Gastroesophageal sphincter (tissue), 4 donors: ENCODE data around the gene NFKBIL1. TPM values are rescaled to one million over a fixed set of nuclear protein-coding genes. Genes with fewer than 3 reads are reported as not detected.

Experiments
- ATAC-seq: fragments of 150-250 bp; one replicate; pipeline ENCODE4 v1.9.1; 2016; ENCODE audit warnings: mild to moderate bottlenecking, moderate library complexity
- H3K27ac ChIP-seq, 4 donors: fragments of 200-600 bp; sonication (generic) in 3 of 4; 1 replicate in 3 of 4; 2 replicates in 1 of 4; pipeline ENCODE4 v1.5.1; 2016 to 2019
- H3K27me3 ChIP-seq: fragments of 200-600 bp; sonication (generic); one replicate; pipeline ENCODE4 v1.5.1; 2019
- H3K36me3 ChIP-seq, 2 donors: fragments of 200-600 bp; sonication (generic); one replicate each; pipeline ENCODE4 v1.5.1; 2019; ENCODE audit warnings: control low read depth in 1 of 2
- H3K4me1 ChIP-seq, 3 donors: fragments of 200-600 bp; sonication (generic); 1 replicate in 2 of 3; 2 replicates in 1 of 3; pipeline ENCODE4 v1.5.1; 2016 to 2019; ENCODE audit warnings: control low read depth in 2 of 3
- H3K4me3 ChIP-seq, 2 donors: fragments of 200-600 bp; sonication (generic); one replicate each; pipeline ENCODE4 v1.5.1; 2019; ENCODE audit warnings: mild to moderate bottlenecking in 1 of 2, moderate library complexity in 1 of 2
- H3K9me3 ChIP-seq, 3 donors: fragments of 200-600 bp; sonication (generic); one replicate each; pipeline ENCODE4 v1.5.1; 2017 to 2019; ENCODE audit warnings: control low read depth in 2 of 3
- CTCF ChIP-seq, 4 experiments: fragments of 200-600 bp in 2 of 4; fragments of 450-650 bp in 2 of 4; sonication (generic) in 1 of 4; IDR thresholded peaks; one replicate each; pipeline ENCODE4 v1.5.1; 2017 to 2019; ENCODE audit warnings: antibody characterized with exemption in 4 of 4, mild to moderate bottlenecking in 2 of 4, moderate library complexity in 2 of 4
- EP300 ChIP-seq: sonication (generic); formaldehyde crosslinking; IDR thresholded peaks from one replicate; pipeline ENCODE4 v1.6.1; 2017; ENCODE audit warnings: antibody characterized with exemption, mild to moderate bottlenecking
- POLR2A ChIP-seq, 2 donors: fragments of 450-650 bp; IDR thresholded peaks; one replicate each; pipeline ENCODE4 v1.6.1; 2017; ENCODE audit warnings: antibody characterized with exemption in 2 of 2, mild to moderate bottlenecking in 2 of 2, moderate library complexity in 1 of 2
- POLR2AphosphoS5 ChIP-seq: sonication (generic); formaldehyde crosslinking; IDR thresholded peaks from one replicate; pipeline ENCODE4 v1.6.1; 2017; ENCODE audit warnings: antibody characterized with exemption
- WGBS, 2 donors: methylation state at CpG; one replicate each; pipeline ENCODE4 v1.1.5; 2018; ENCODE audit warnings: low coverage in 1 of 2; 5-methylcytosine and 5-hydroxymethylcytosine counted together
- total RNA-seq, 4 donors: library from RNA; depleted of rRNA; stranded (reverse); fragments of >200 nt; gene quantifications; one replicate each; pipeline ENCODE4 v1.1.0, GENCODE V29; 2016

The NFKBIL1 gene
- total RNA-seq, 4 donors from 2014 or later = 21.3 to 44.2 (median 28.5) TPM

GRCh38 chr6:31569861-31570536 lies 22.6 kb downstream of the NFKBIL1 start:
- no peak for ATAC-seq
- H3K9me3 ChIP-seq = no peaks in the 10 kb centered on the region
- TF ChIP-seq EP300 (no peak), CTCF (IDR thresholded peaks at IDR 0.05) (no peak), POLR2A (IDR thresholded peaks at IDR 0.05) (no peak), POLR2AphosphoS5 (no peak)
- H3K27ac ChIP-seq = no peak overlapping the region
- 50 to 83% methylated on average over 1 of the region's 1 CpG for WGBS, 2 donors
- peaks cover 55% of the 10 kb centered on the region for H3K27me3 ChIP-seq
- H3K4me1 ChIP-seq = no peaks in the 10 kb centered on the region
- no peak overlapping the region for H3K4me3 ChIP-seq
- H3K36me3 ChIP-seq = no peaks in the 10 kb centered on the region

GRCh38 chr6:31572041-31572911 lies 24.9 kb downstream of the NFKBIL1 start, which contains the start of gene LTA:
LTA (plus strand) TSS chr6:31572289; CDS start chr6:31572743, 454 bp downstream.
- Histone ChIP-seq H3K27me3 (peaks cover 40% of the 10 kb centered on the region), H3K4me1 (no peaks in the 10 kb centered on the region), H3K4me3 (no peak within 1 kb of the TSS), H3K36me3 (no peaks in the 10 kb centered on the region), H3K27ac (no peak within 1 kb of the TSS), H3K9me3 (no peaks in the 10 kb centered on the region)
- WGBS, 2 donors = 72 to 83% methylated on average over 6 to 18 of the region's 27 CpGs
- TF ChIP-seq EP300 (no peak), POLR2AphosphoS5 (no peak), CTCF (IDR thresholded peaks at IDR 0.05) (no peak), POLR2A (IDR thresholded peaks at IDR 0.05) (no peak)
- no peak for ATAC-seq

GRCh38 chr6:31573239-31574105 lies 26.1 kb downstream of the NFKBIL1 start:
- H3K4me3 ChIP-seq = no peak overlapping the region
- no peaks in the 10 kb centered on the region for H3K9me3 ChIP-seq
- H3K4me1 ChIP-seq = no peaks in the 10 kb centered on the region
- no peaks in the 10 kb centered on the region for H3K36me3 ChIP-seq
- WGBS, 2 donors = 85 to 100% methylated on average over 3 to 9 of the region's 9 CpGs
- no peak for ATAC-seq
- no peak for TF ChIP-seq POLR2AphosphoS5
- no peak for TF ChIP-seq POLR2A (IDR thresholded peaks at IDR 0.05)
- no peak for TF ChIP-seq CTCF (IDR thresholded peaks at IDR 0.05)
- no peak for TF ChIP-seq EP300
- H3K27ac ChIP-seq = no peak overlapping the region
- peaks cover 29% of the 10 kb centered on the region for H3K27me3 ChIP-seq

- no peak for TF ChIP-seq EP300
- no peak for TF ChIP-seq POLR2A (IDR thresholded peaks at IDR 0.05)
- TF ChIP-seq POLR2AphosphoS5 = no peak
- no peak for TF ChIP-seq CTCF (IDR thresholded peaks at IDR 0.05)
- Histone ChIP-seq H3K4me1 (no peaks in the 10 kb centered on the region), H3K9me3 (no peaks in the 10 kb centered on the region), H3K27me3 (peaks cover 20% of the 10 kb centered on the region), H3K27ac (peak overlapping the region in 1 of 4 donors; percentile 71), H3K36me3 (no peaks in the 10 kb centered on the region), H3K4me3 (no peak overlapping the region)
- WGBS, 2 donors = 68 to 76% methylated on average over 6 to 10 of the region's 14 CpGs
- ATAC-seq = no peak
These were observed 27.0 kb downstream of the NFKBIL1 start for GRCh38 chr6:31574106-31575061.
